Neural cell (in vitro differentiated cells): ENCODE data around the gene AKR7A3. TPM values are rescaled to one million over a fixed set of nuclear protein-coding genes. Genes with fewer than 3 reads are reported as not detected.

Experiments used
- H2AFZ ChIP-seq: fragments of 200-600, 300-800 bp; sonication (generic), shearing (Covaris generic); 2 replicates; pipeline ENCODE4 v1.6.0; 2014; ENCODE audit warnings: low read depth, mild to moderate bottlenecking, antibody characterized with exemption, low read length, moderate library complexity
- H3F3A ChIP-seq: fragments of 200-600 bp; shearing (Covaris generic); 2 replicates; pipeline ENCODE4 v1.6.1; 2016; ENCODE audit warnings: mild to moderate bottlenecking, moderate library complexity, mixed read lengths, antibody characterized with exemption, low read length; ENCODE audit not compliant: insufficient read depth, poor library complexity, severe bottlenecking
- H3K27ac ChIP-seq: fragments of 200-600, 300-800 bp; sonication (generic), shearing (Covaris generic); 2 replicates; pipeline ENCODE4 v1.5.1; 2014; ENCODE audit warnings: mild to moderate bottlenecking, low read length, moderate library complexity
- H3K27me3 ChIP-seq: fragments of 300-800, 200-600 bp; sonication (generic), shearing (Covaris generic); 2 replicates; pipeline ENCODE4 v1.6.0; 2014; ENCODE audit warnings: mild to moderate bottlenecking, low read depth, low read length, moderate library complexity; ENCODE audit not compliant: insufficient read depth
- H3K36me3 ChIP-seq: fragments of 300-800, 200-600 bp; sonication (generic), shearing (Covaris generic); 2 replicates; pipeline ENCODE4 v1.5.1; 2014; ENCODE audit warnings: mild to moderate bottlenecking, antibody characterized with exemption, low read length, moderate library complexity; ENCODE audit not compliant: insufficient read depth
- H3K4me2 ChIP-seq: fragments of 300-800, 200-600 bp; sonication (generic), shearing (Covaris generic); 2 replicates; pipeline ENCODE4 v1.6.0; 2014; ENCODE audit warnings: mild to moderate bottlenecking, low read length
- H3K4me3 ChIP-seq: fragments of 300-800, 200-600 bp; sonication (generic), shearing (Covaris generic); 2 replicates; pipeline ENCODE4 v1.5.1; 2014; ENCODE audit warnings: mild to moderate bottlenecking, low read length, moderate library complexity
- H3K79me2 ChIP-seq: fragments of 200-600 bp; shearing (Covaris generic); replicated peaks from 2 replicates; pipeline ENCODE4 v1.6.0; 2014; ENCODE audit warnings: mild to moderate bottlenecking, low read length, moderate library complexity; ENCODE audit not compliant: insufficient read depth
- H3K9ac ChIP-seq: fragments of 300-800, 200-600 bp; sonication (generic), shearing (Covaris generic); 2 replicates; pipeline ENCODE4 v1.6.1; 2016; ENCODE audit warnings: mild to moderate bottlenecking, low read length, mixed read lengths
- H3K9me2 ChIP-seq: fragments of 200-600 bp; shearing (Covaris generic); 2 replicates; pipeline ENCODE4 v1.6.1; 2016; ENCODE audit warnings: mild to moderate bottlenecking, low read length, mixed read lengths; ENCODE audit not compliant: insufficient read depth
- H3K9me3 ChIP-seq: fragments of 200-600, 300-800 bp; sonication (generic), shearing (Covaris generic); 2 replicates; pipeline ENCODE4 v1.6.1; 2016; ENCODE audit warnings: mild to moderate bottlenecking, mixed run types, low read length, moderate library complexity, mixed read lengths
- H4K20me1 ChIP-seq: fragments of 200-600 bp; shearing (Covaris generic); 2 replicates; pipeline ENCODE4 v1.6.1; 2016; ENCODE audit warnings: mild to moderate bottlenecking, mixed run types; ENCODE audit not compliant: insufficient read depth
- EP300 ChIP-seq: fragments of 450-650 bp; conservative IDR thresholded peaks from 2 replicates; pipeline ENCODE4 v1.6.1; 2014; ENCODE audit warnings: antibody characterized with exemption, mild to moderate bottlenecking, moderate library complexity; ENCODE audit not compliant: poor library complexity, severe bottlenecking
- EZH2 ChIP-seq: fragments of 200-600, 300-800 bp; shearing (Covaris generic), sonication (generic); IDR thresholded peaks from 2 replicates; pipeline ENCODE4 v1.6.1; 2014; ENCODE audit warnings: antibody characterized with exemption, low read length, borderline replicate concordance, mild to moderate bottlenecking; ENCODE audit not compliant: insufficient read depth, poor library complexity, severe bottlenecking
- MXI1 ChIP-seq: fragments of 450-650 bp; conservative IDR thresholded peaks from 2 replicates; pipeline ENCODE4 v1.6.1; 2014; ENCODE audit warnings: antibody characterized with exemption, mild to moderate bottlenecking; ENCODE audit not compliant: poor library complexity, severe bottlenecking
- POLR2AphosphoS5 ChIP-seq: IDR thresholded peaks from 2 replicates; pipeline ENCODE4 v1.6.1; 2012
- RAD21 ChIP-seq: fragments of 450-650 bp; conservative IDR thresholded peaks from 2 replicates; pipeline ENCODE4 v1.6.1; 2014; ENCODE audit warnings: antibody characterized with exemption, mild to moderate bottlenecking, moderate library complexity
- SMC3 ChIP-seq: fragments of 450-650 bp; conservative IDR thresholded peaks from 2 replicates; pipeline ENCODE4 v1.6.1; 2014; ENCODE audit warnings: antibody characterized with exemption, mild to moderate bottlenecking, moderate library complexity; ENCODE audit not compliant: poor library complexity
- TAF1 ChIP-seq: IDR thresholded peaks from 2 replicates; pipeline ENCODE4 v1.6.1; 2012; ENCODE audit warnings: low read depth
- polyA plus RNA-seq: library from polyadenylated mRNA; depleted of rRNA; stranded (reverse); fragments of >200 nt; gene quantifications from 2 replicates; pipeline ENCODE4 v1.2.3, GENCODE V29; 2014
- TF ChIP-seq, protein P1 (sequence below): IDR thresholded peaks from 2 replicates; pipeline ENCODE4 v1.6.1; 2012; ENCODE audit warnings: borderline replicate concordance
- TF ChIP-seq, protein P2 (sequence below): fragments of 450-650 bp; IDR thresholded peaks from 2 replicates; pipeline ENCODE4 v1.5.1; 2014; ENCODE audit warnings: antibody characterized with exemption, mild to moderate bottlenecking, moderate library complexity; ENCODE audit not compliant: poor library complexity, severe bottlenecking

AKR7A3 gene
- polyA plus RNA-seq, 1 donor from 2014 or later: 2.9 TPM

DNA sequence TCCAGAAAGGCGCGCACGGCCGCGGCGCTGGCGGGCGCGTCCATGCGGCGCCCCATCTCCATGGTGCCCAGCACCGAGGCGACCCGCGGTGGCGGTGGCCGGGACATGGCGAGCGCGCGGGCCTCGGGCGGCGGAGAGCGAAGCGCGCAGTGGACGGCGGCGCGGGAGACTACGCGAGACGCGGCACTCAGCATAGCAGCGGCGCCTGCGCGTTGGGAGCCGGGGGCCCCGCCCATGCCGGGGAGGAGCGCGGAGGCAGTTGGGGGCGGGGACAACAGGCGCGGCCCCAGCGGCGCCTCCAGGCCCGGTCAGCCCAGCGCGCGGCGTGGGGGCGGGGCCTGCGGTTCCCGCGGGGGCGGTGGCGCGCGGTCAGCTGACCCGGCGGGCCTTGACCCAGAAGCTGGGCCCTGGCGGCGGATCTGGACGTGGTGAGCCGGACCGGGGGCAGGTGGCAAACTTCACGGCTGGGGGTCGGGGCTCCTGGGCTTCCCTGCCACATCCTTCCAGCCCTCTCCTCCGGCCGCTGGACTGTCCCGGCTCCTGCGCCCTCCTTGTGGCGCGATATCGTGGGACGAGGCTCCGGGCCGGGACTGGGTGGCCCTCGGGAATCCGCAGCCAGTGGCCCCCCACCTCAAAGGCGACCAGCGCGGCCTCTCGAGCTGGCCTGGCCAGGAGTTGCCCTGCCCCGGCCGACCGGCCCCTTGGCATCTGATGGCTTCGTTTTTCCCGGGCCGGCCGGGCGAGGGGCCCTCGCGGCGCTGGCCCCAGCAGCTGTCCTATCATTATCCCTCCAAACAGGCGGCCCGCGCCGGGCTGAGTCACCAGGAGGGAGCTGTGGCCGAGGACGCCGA lies 23.6 kb upstream of the AKR7A3 start, which contains the start of the genes AKR7A2 and SLC66A1:
Gene AKR7A2, minus strand, starts transcription at position 214 of the 851 bp plus-strand sequence. Its CDS starts 20 bp downstream, at position 194.
Gene SLC66A1, plus strand, starts transcription at position 396 of the 851 bp plus-strand sequence. CDS start 5,352 bp downstream, outside the sequence.
- TF ChIP-seq MXI1 (peak; percentile 81), POLR2AphosphoS5 (peak; percentile 80), RAD21 (no peak), SMC3 (peak; percentile 34)
- TF ChIP-seq, protein P1, sequence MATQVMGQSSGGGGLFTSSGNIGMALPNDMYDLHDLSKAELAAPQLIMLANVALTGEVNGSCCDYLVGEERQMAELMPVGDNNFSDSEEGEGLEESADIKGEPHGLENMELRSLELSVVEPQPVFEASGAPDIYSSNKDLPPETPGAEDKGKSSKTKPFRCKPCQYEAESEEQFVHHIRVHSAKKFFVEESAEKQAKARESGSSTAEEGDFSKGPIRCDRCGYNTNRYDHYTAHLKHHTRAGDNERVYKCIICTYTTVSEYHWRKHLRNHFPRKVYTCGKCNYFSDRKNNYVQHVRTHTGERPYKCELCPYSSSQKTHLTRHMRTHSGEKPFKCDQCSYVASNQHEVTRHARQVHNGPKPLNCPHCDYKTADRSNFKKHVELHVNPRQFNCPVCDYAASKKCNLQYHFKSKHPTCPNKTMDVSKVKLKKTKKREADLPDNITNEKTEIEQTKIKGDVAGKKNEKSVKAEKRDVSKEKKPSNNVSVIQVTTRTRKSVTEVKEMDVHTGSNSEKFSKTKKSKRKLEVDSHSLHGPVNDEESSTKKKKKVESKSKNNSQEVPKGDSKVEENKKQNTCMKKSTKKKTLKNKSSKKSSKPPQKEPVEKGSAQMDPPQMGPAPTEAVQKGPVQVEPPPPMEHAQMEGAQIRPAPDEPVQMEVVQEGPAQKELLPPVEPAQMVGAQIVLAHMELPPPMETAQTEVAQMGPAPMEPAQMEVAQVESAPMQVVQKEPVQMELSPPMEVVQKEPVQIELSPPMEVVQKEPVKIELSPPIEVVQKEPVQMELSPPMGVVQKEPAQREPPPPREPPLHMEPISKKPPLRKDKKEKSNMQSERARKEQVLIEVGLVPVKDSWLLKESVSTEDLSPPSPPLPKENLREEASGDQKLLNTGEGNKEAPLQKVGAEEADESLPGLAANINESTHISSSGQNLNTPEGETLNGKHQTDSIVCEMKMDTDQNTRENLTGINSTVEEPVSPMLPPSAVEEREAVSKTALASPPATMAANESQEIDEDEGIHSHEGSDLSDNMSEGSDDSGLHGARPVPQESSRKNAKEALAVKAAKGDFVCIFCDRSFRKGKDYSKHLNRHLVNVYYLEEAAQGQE: peak; percentile 37
- TF ChIP-seq, protein P2, sequence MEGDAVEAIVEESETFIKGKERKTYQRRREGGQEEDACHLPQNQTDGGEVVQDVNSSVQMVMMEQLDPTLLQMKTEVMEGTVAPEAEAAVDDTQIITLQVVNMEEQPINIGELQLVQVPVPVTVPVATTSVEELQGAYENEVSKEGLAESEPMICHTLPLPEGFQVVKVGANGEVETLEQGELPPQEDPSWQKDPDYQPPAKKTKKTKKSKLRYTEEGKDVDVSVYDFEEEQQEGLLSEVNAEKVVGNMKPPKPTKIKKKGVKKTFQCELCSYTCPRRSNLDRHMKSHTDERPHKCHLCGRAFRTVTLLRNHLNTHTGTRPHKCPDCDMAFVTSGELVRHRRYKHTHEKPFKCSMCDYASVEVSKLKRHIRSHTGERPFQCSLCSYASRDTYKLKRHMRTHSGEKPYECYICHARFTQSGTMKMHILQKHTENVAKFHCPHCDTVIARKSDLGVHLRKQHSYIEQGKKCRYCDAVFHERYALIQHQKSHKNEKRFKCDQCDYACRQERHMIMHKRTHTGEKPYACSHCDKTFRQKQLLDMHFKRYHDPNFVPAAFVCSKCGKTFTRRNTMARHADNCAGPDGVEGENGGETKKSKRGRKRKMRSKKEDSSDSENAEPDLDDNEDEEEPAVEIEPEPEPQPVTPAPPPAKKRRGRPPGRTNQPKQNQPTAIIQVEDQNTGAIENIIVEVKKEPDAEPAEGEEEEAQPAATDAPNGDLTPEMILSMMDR: no peak
- Histone ChIP-seq H3K9ac (peak within 1 kb of the TSS; percentile 90), H4K20me1 (no peaks in the 10 kb centered on the region), H2AFZ (peak within 1 kb of the TSS; percentile 40), H3K36me3 (no peaks in the 10 kb centered on the region), H3K27ac (peak within 1 kb of the TSS; percentile 47), H3K4me3 (peak within 1 kb of the TSS; percentile 98), H3F3A (no peaks in the 10 kb centered on the region), H3K9me3 (no peaks in the 10 kb centered on the region), H3K27me3 (no peaks in the 10 kb centered on the region), H3K9me2 (no peaks in the 10 kb centered on the region), H3K79me2 (peaks cover 12% of the 10 kb centered on the region), H3K4me2 (peak within 1 kb of the TSS; percentile 88)

DNA sequence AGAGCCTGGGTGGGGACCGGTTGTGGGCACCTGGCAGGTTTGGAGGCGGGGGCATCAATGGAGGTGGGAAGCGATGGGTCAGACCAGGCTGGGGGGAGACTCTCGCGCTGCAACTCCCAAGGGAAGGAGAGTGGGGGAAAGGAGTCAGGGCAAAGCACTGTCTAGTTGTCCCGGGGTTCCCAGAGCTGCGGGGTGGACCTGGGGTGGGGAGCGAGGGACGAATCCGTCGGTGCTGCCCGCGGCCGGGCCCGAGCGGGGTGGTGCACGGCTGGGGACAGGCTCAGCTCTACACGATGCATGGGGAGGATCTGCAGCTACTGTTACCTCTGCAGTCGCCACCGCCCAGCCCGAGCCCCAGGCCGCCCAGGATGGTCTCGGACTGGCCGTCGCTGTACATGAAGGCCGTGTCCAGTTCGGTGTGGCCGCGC lies 22.9 kb upstream of the AKR7A3 start:
- peak overlapping the region; percentile 37 for H2AFZ ChIP-seq
- no peaks in the 10 kb centered on the region for H3K27me3 ChIP-seq
- peak overlapping the region; percentile 90 for H3K9ac ChIP-seq
- H3K4me3 ChIP-seq: peak overlapping the region; percentile 98
- H3K79me2 ChIP-seq: peaks cover 12% of the 10 kb centered on the region
- H4K20me1 ChIP-seq: no peaks in the 10 kb centered on the region
- peak overlapping the region; percentile 47 for H3K27ac ChIP-seq
- TF ChIP-seq TAF1: no peak
- no peak for TF ChIP-seq POLR2AphosphoS5
- TF ChIP-seq, protein P1: no peak
- no peak for TF ChIP-seq MXI1
- TF ChIP-seq, protein P2: no peak
- TF ChIP-seq RAD21: no peak
- no peak for TF ChIP-seq EP300
- TF ChIP-seq SMC3: no peak
- no peak for TF ChIP-seq EZH2
- H3F3A ChIP-seq: no peaks in the 10 kb centered on the region
- H3K9me3 ChIP-seq: no peaks in the 10 kb centered on the region
- no peaks in the 10 kb centered on the region for H3K9me2 ChIP-seq
- no peaks in the 10 kb centered on the region for H3K36me3 ChIP-seq
- peak overlapping the region; percentile 75 for H3K4me2 ChIP-seq
